ENCODE measurements around the gene FAM210A.

Gene FAM210A

DNA sequence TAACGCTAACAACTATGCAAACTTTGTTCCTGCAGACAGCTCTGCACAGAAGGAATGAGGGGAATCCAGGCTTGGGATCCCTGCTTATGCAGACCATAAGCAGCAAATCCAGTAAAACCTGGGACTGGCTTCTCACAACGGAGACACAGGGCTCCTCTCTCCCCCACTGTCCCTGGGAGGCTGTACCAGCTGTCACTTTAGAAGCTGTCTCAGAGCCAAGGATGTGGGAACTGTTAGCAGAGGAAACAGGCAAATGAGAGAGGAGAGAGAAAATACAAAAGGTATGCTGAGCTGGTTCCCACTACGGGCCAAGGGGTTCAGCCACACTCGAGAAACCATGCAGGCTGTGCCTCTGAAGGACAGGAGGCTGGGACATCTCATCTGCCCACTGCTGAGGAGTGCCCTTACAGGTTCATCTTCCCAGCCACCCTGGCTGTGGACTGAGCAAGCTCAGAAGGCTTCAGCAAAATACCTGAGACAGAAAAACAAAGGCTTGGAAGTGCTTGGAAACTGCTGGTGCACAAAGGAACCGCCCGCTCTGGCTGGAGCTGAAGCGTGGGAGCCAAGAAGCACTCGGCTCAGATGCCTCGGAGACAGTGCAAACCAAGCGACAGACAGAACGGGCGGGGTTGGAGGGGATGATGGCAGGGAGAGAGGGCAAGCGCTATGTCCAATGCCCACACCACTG, 72.5 kb downstream of the FAM210A start:
- H3K4me3 ChIP-seq (ENCODE audit: low read depth, low read length) = no peak overlapping the region
- DNase-seq (ENCODE audit: low read depth) = no peak

DNA sequence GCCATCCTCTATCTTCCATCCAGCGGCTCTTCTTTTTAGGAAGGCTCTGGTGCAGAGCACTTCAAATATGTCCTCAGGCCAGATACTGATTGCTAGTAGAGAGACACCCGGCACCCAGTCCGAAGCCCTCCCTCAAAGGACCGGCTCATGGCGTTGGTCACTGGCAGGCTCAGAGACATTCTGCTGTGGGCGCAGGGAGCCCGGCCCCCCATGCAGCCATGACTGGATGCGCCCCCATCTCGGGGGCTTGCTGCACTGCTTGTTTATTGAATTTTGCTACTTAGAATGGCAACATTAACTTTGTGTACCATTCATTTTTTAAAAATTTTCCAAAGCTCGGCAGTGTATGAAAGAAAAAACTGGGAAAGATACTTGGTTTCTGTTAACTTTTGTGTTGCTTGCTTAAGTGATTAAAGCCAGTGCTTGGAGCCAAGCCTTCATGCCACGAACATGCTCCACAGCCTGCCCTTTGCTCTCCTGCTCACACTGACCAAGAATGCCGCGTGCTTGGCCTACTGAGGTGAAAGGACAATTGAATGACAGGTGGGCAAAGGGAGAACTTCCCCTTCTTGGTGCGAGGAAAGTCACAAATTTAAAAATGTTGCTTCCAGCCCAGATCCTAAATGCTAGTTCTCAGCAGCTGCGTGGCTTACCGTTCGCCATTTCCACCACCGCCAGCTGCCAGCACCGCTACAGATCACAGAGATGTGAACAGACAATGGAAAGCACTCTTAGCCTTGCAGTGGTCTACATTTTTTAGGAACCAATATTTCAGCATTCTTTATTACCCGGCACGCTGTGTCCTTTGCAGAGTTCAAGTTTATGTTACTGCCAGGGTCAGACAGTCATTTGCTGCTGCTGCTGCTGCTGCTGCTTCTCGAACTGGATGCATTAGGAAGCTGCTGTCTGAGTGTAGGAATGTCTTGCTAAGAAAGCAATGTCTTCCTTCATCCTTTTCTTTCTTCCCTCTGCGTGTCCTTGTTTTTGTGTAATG, 76.7 kb downstream of the FAM210A start:
- DNase-seq (ENCODE audit: low read depth) = no peak
- no peak overlapping the region for H3K4me3 ChIP-seq (ENCODE audit: low read depth, low read length)

DNA sequence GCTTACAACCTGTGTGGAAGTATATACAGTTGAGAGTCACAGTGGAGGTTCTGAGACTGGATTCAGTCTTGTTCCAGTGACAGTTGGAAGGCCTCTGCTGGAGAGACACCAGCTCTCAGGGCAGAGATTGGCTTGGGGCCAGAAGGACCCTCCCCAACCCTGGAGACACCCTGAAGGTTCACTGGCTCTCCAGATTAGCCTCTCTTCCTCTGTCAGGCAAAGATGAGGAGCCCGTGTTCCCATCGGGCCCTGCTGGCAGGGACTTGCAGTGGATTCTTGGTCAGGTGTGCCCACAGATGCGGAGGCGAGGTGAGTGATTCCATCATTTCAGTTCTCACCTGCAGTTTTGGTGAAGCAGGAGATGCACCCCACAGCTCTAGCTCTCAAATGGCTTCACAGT, 78.6 kb downstream of the FAM210A start:
- H3K4me3 ChIP-seq (ENCODE audit: low read depth, low read length) = no peak overlapping the region
- DNase-seq (ENCODE audit: low read depth) = no peak

DNA sequence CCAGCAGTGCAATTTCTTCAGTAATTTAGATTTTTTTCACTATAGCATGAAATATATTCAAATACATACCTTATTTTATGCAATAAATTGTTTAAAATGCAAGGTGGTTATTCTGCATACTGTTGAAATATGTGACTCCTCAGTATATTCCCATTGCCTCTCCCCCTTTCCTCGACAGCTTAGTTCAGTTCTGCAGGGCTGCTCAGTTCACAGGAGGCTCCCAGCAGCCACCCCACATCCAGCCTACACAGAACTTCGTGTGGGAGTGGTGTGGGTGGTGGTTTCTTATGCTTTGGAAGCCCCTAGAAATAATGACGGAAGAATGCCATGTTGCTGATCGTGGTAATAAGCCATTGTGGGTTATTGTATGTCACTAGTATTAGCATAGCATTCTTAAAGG, 79.7 kb downstream of the FAM210A start:
- H3K4me3 ChIP-seq (ENCODE audit: low read depth, low read length) = no peak overlapping the region
- DNase-seq (ENCODE audit: low read depth) = no peak

DNA sequence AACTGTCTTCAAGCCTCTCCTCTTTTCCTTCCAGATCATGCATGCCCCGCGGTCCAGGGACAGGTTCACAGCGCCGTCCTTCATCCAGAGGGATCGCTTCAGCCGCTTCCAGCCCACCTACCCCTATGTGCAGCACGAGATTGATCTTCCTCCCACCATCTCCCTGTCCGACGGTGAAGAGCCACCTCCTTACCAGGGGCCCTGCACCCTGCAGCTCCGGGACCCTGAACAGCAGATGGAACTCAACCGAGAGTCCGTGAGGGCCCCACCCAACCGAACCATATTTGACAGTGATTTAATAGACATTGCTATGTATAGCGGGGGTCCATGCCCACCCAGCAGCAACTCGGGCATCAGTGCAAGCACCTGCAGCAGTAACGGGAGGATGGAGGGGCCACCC, 81.3 kb downstream of the FAM210A start:
- H3K4me3 ChIP-seq (ENCODE audit: low read depth, low read length) = no peak overlapping the region
- no peak for DNase-seq (ENCODE audit: low read depth)

DNA sequence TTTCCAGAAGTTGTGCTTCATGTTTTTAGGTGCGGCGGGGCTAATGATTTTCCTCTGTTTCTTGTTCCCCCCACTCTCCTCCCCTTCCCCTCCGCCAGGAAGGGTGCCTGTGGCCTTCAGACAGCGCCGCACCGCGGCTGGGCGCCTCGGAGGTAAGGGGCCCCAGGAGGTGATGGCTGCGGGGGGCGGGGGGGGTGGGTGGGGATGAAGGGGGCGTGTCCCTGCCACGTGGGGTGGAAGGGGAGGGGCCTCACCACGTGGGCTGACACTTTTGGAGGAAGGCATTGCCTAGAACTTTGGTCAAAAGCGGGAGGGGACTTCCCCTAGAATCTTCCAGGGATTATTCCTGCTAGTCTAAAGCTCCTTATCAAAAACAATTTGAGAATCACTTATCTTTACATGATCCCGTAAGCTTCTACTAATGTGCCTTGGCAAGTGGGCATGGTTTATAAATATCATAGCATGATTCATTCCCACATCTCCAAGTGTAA, 83.1 kb downstream of the FAM210A start:
- no peak overlapping the region for H3K4me3 ChIP-seq (ENCODE audit: low read depth, low read length)
- no peak for DNase-seq (ENCODE audit: low read depth)

DNA sequence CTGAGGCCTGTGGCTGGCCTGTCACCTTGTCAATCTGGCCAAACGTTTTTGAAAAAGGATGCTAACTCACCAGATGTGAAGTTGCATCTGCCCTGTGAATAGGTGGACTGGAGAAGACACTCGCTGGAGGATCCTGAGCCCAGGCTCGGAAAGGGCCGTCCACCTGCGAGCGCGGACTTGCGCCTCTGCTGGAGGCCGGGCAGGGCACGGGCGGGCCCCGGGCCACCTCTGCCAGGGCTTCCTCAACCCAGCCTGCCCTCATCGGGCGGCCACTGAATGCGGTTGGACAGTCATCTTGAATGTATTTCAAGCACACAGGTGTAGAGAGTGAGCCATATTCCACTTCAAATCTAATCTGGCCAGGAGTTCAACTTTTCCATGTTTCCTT, 83.9 kb downstream of the FAM210A start:
- H3K4me3 ChIP-seq (ENCODE audit: low read depth, low read length) = no peak overlapping the region
- DNase-seq (ENCODE audit: low read depth) = no peak

DNA sequence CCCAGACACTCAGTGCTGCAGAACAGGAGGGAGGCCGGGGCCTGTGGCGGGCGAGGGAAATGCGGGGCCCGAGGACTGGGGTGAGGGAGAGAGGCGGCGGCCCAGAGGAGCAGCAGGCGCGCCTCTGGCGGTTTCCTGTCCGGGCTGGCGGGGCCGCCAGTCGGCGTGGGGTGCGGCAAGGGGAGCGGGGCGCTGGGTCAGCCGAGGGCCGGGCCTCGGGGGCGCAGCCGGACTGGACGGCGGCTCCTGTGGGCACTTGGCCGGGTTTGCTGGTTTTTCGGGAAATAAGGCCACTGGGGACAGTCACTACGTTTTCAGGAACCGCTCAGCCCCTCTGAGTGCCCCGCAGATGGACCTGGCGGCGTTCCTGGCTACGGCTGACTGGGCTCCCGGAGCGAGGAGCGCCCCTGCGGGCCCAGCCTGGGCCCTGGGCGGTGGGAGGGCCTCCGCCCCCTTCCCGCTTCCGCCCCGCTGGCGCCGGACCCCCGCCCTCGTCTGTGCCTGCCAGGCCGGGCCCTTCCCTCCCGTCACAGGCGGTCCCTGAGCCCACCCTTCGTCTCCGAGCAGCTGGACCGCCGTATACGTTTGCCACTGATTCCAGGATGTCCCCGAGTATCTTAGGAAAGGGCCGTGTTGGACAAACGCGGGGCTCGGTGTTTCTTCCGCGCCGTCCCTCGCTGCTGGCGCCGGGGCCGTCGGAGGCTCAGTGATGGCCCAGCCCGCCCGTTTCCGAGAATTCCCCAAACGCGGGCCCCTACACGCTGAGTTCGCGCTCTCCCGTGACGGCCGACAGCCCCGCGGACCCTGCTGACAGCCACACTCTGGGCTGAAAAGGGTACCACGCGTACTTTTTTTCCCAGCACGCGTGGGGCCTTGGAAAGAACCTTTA, 84.6 kb downstream of the FAM210A start:
- H3K4me3 ChIP-seq (ENCODE audit: low read depth, low read length) = peak overlapping the region; percentile 27
- DNase-seq (ENCODE audit: low read depth) = no peak

DNA sequence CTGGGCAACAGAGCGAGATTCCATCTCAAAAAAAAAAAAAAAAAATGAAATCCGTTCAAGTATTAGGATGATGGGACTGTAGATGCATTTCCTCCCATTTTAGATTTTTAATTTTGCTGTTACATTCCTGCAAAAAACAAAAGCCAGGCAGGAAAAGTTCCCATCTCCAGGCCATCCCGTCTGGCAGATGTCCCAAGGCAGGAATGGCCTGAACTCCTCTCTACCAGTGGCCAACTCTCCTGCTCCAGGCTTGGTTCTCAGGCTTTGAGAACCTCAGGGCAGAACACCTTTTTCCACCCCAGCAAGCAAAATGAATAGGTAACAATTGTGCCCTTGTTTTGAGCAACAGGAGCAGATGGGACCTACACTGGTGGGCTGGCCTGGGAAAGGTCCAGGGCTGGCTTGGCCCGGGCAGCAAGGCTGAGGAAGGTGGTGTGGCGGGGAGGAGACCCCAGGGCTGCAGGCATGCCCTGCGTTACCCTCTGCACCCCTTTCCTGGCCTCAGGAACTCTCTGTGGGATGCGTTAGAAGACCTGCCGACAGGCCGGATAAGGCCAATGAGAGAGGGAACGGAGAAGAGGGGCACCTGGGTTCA, 86.0 kb downstream of the FAM210A start:
- no peak overlapping the region for H3K4me3 ChIP-seq (ENCODE audit: low read depth, low read length)
- DNase-seq (ENCODE audit: low read depth) = no peak

DNA sequence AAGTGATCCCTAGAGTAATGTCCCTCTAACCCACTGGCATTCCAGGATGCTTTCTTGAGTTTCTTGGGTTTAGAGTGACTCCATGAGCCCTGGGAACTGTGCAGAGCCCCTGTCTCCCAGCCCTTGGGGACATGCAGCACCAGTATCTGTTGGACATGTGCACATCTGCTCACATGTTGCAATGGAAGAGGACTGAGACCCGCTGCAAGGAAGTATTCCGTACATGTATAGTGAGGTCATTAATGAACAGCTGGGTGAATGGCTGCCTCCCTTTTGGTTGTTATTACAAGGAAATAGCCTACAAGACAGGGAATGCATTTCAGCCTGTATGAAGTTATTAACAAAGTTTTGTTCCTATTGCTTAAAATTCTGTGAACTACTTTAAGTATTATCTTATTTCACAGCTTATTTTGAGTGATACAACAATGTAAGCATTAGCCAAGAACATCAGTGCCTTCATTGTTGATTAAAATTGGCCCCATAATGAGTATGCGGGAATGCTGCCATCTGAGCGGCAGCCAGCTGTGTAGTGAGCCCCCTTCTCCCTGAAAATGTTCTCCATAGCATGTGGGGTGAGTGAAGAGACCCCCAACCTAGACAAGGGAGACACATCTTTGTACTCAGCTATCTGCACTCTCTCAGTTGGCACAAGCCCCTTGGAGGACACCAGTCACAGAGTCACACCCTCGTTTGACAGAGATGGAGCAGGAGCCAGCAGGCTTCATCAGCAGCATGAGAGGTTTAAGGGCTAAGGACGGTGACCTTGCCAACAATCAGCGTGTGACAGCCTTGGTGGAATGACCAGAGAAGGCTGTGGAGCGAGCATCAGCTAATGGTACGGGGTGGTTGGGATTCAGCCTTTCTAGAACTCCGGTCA, 87.4 kb downstream of the FAM210A start:
- no peak for DNase-seq (ENCODE audit: low read depth)
- no peak overlapping the region for H3K4me3 ChIP-seq (ENCODE audit: low read depth, low read length)

DNA sequence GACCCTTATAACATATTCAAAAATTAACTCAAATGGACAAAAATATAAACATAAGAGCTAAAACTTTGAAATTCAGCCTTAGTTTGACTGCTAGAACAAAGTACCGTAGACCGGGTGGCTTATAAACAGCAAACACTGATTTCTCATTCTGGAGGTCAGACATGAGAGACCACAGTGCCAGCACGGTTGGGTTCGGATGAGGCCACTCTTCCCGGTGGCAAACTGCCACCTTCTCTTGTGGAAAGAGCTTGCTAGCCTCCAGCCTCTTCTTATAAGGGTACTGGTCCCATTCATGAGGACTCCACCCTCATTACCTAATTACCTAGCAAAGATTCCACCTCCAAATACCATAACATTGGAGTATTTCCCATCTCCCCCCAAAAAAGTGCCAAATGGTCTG, 91.3 kb downstream of the FAM210A start:
- no peak for DNase-seq (ENCODE audit: low read depth)
- no peak overlapping the region for H3K4me3 ChIP-seq (ENCODE audit: low read depth, low read length)

DNA sequence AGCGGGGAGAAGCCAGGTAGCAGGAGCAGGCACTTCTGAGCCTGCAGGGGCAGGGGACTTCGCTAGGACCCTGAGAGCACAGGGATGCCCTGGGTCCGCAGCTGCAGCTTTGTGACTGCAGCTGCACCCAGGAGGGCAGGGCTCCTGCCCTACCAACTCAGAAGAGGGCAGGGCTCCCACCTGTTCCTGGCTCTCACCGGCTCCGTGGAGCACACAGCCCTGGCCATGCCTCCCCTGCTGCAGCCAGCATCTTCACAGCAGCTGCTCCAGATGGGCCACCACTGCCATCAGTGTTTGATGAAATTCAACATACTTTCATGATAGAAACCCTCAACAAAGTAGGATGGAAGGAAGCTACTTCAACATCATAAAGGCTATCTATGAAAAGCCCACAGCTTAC, 92.7 kb downstream of the FAM210A start:
- DNase-seq (ENCODE audit: low read depth) = no peak
- no peak overlapping the region for H3K4me3 ChIP-seq (ENCODE audit: low read depth, low read length)

DNA sequence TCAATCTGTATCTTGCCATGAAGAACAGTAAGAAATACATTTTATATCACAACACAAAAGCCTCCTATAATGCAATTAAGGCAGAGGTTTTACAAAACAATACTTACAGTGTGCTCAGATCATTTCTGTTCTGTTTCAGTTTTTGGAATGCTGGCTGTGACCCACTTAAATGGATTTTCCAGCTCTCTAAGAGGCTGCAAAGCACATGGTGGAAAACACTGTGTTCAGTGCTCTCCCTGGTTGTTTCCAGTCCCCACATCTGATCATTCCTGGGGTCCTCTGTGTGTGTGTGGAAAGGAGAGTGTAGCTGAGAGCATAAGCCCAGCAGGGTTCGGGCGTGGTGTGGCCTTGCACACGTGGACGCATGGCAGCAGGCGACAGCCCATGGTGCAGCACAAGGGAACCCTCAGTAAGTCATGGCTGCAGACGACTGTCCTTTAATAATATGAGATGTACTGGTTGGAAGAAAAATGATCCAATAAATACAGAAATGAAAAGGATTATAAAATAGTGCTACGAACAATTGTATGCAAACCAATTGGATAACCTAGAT, 95.6 kb downstream of the FAM210A start:
- no peak overlapping the region for H3K4me3 ChIP-seq (ENCODE audit: low read depth, low read length)
- no peak for DNase-seq (ENCODE audit: low read depth)

DNA sequence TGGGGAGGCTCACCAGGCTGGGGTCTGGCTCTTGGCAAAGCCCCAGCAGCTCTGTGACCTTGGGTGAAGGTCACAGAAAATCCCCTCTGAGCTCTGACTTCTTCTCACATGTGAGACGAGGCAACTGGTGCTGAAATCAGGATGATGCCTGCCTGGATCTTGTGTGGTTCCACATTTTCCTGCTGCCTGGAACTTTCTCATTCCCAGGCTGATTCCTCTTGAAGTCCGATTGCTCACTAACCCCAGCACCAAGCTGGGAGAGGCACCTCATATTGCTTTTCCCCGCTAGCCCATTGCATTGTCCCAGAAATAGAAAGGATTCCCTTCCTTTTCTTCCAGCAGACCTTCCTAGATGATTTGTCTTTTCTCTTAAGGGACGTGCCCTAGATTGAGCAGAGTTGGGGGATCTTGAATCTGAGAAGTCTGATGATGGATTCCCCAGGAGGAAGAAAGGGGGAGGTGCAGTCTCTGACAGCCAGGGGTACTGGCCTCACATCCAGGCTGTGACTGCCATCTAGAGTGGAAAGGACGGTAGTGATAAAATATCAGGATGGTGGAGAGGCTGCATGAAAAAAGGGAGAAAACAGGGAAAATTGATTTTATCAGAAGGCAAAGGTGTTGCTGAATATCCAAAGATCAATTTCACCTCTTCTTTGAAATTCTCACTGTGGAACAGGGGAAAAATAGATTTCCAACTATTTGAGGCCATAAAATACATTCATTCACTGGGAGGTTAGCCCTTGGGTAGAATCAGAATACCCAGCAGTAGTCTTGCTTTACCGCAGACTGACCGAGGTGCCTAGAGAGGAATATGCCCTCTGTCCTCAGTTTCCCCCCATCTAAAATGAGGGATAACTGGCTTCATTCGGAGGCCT, 96.3 kb downstream of the FAM210A start:
- no peak overlapping the region for H3K4me3 ChIP-seq (ENCODE audit: low read depth, low read length)
- peak; percentile 16 for DNase-seq (ENCODE audit: low read depth)

DNA sequence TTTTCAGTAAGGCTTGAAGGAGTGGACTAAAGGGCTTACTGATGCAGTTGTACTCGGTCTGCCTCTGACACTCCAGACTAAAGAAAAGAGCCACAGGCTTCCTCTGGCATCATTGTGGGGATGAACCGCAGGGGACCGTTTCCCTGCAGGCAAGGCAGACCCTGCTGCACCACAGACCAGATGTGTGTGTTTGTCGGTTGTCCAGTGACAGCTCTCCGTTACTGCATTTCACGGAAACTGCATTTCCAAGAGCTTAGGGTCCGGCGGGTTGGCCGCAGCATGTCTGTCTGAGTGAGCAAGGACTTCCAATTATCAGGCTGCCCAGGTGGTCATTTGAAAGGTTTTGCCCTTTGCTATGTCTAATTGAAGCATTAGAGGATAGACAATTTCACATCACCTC, 98.1 kb downstream of the FAM210A start:
- no peak overlapping the region for H3K4me3 ChIP-seq (ENCODE audit: low read depth, low read length)
- no peak for DNase-seq (ENCODE audit: low read depth)

DNA sequence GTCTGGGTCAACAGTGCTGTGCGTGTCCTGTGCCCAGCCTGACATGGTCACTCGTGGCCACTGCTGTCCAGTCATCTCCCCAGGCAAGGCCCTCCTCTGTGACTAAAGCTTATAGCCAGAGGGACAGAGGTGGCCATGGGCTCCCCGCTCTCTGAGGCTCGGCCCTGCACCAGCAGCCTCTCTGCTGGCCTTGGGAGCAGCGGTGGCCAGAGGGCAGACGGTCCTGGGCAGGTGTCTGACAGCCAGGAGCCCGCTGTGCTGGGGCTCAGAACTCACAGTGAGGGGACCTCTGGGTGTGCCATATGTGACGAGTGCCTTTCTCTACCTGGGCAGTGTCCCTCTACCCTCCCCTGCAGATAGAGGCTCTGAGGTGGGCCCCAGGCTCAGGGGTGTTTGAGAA, 98.7 kb downstream of the FAM210A start:
- DNase-seq (ENCODE audit: low read depth) = no peak
- H3K4me3 ChIP-seq (ENCODE audit: low read depth, low read length) = no peak overlapping the region

DNA sequence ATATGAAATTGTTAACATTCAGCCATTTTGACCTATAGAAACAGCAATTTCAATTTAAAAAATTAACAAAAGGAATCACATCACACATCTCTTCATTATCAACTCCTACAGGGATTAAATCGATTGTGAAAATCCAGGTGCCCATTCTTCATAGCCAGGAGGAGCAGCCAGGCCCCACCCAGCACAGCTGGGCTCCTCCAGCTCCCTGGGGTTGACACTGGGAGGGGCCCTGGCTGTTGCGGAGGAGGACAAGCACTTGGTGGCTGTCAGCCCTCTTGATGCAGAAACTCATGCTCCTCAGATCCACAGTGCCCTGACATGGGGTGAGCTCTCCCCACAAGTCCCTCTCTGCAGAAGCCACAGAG, 99.8 kb downstream of the FAM210A start:
- H3K4me3 ChIP-seq (ENCODE audit: low read depth, low read length) = no peak overlapping the region
- no peak for DNase-seq (ENCODE audit: low read depth)

Measured in skeletal muscle cell (primary cell).